Esophagus squamous epithelium (tissue), 5 donors: ENCODE measurements around the gene MRGPRF. TPM values are rescaled to one million over a fixed set of nuclear protein-coding genes. Genes with fewer than 3 reads are reported as not detected.

Experiments
- DNase-seq: peaks from one replicate; lab custom pipeline; 2025; lab: John Stamatoyannopoulos, UW
- H3K27ac ChIP-seq, 4 donors: fragments of 200-600 bp; sonication (generic); one replicate each; pipeline ENCODE4 v1.5.1; 2016 to 2019; ENCODE audit warnings: mild to moderate bottlenecking in 1 of 4
- H3K27me3 ChIP-seq, 4 donors: fragments of 200-600 bp; sonication (generic); 1 replicate in 3 of 4; 2 replicates in 1 of 4; pipeline versions ENCODE4 v1.5.1 to v1.6.0; 2017 to 2021; ENCODE audit warnings: antibody characterized with exemption in 1 of 4
- H3K36me3 ChIP-seq, 3 donors: fragments of 200-600 bp; sonication (generic); one replicate each; pipeline ENCODE4 v1.5.1; 2016 to 2019
- H3K4me1 ChIP-seq, 3 donors: fragments of 200-600 bp; sonication (generic); one replicate each; pipeline ENCODE4 v1.5.1; 2017 to 2019
- H3K4me3 ChIP-seq, 4 donors: fragments of 200-600 bp; sonication (generic); 1 replicate in 3 of 4; 2 replicates in 1 of 4; pipeline ENCODE4 v1.5.1; 2016 to 2019; ENCODE audit warnings: mild to moderate bottlenecking in 2 of 4, moderate library complexity in 1 of 4
- H3K9me3 ChIP-seq, 3 donors: fragments of 200-600 bp; sonication (generic); one replicate each; pipeline ENCODE4 v1.5.1; 2016 to 2019
- POLR2A ChIP-seq, 4 donors: fragments of 450-650 bp; IDR thresholded peaks; one replicate each; pipeline ENCODE4 v1.6.1; 2017; ENCODE audit warnings: antibody characterized with exemption in 4 of 4, mild to moderate bottlenecking in 4 of 4, moderate library complexity in 3 of 4
- WGBS, 2 donors: methylation state at CpG; one replicate each; pipeline ENCODE4 v1.1.5; 2018; 5-methylcytosine and 5-hydroxymethylcytosine counted together
- intact Hi-C: fragments of 100-400 bp; cut with DNase I; formaldehyde crosslinking; loops from one replicate; pipeline ENCODE4 v1.15.0; 2022
- total RNA-seq, 4 donors: library from RNA; depleted of rRNA; stranded (reverse); fragments of >200 nt; gene quantifications; one replicate each; pipeline ENCODE4 v1.1.0, GENCODE V29; 2016
- TF ChIP-seq, protein P1 (sequence below), 6 experiments: fragments of 450-650 bp in 4 of 6; fragments of 200-600 bp in 2 of 6; sonication (generic) in 2 of 6; IDR thresholded peaks; one replicate each; pipeline ENCODE4 v1.5.1; 2016 to 2019; ENCODE audit warnings: antibody characterized with exemption in 6 of 6, mild to moderate bottlenecking in 4 of 6, moderate library complexity in 4 of 6
- donor health status: DM: yes; HTN: yes; CAD: no.

The MRGPRF gene
- total RNA-seq, 4 donors from 2014 or later = 1.3 to 14.3 (median 6.1) TPM

DNA sequence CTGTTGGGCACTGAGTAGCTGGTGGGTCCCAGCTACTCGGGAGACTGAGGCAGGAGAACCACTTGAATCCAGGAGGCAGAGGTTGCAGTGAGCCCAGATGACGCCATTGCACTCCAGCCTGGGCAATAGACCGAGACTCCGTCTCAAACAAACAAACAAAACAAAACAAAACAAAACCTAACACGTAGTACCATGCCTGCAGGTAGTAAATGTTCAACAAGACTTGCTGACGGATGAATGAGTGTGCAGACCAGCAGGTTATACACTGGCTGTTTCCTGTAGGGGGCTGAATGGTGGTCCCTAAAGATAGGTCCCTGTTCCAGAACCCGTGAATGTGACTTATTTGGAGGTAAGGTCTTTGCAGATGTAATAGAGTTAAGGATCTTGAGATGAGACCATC, 19.5 kb downstream of the MRGPRF start:
- WGBS, 2 donors = 45 to 60% methylated on average over 7 of the region's 7 CpGs
- peaks cover 0 to 33% (median 0%) of the 10 kb centered on the region in 4 donors for H3K27me3 ChIP-seq
- intact Hi-C loops = no loop called here
- no peaks in the 10 kb centered on the region for H3K36me3 ChIP-seq
- no peak for TF ChIP-seq POLR2A (IDR thresholded peaks at IDR 0.05)
- TF ChIP-seq, protein P1, sequence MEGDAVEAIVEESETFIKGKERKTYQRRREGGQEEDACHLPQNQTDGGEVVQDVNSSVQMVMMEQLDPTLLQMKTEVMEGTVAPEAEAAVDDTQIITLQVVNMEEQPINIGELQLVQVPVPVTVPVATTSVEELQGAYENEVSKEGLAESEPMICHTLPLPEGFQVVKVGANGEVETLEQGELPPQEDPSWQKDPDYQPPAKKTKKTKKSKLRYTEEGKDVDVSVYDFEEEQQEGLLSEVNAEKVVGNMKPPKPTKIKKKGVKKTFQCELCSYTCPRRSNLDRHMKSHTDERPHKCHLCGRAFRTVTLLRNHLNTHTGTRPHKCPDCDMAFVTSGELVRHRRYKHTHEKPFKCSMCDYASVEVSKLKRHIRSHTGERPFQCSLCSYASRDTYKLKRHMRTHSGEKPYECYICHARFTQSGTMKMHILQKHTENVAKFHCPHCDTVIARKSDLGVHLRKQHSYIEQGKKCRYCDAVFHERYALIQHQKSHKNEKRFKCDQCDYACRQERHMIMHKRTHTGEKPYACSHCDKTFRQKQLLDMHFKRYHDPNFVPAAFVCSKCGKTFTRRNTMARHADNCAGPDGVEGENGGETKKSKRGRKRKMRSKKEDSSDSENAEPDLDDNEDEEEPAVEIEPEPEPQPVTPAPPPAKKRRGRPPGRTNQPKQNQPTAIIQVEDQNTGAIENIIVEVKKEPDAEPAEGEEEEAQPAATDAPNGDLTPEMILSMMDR (IDR thresholded peaks at IDR 0.05) = no peak
- DNase-seq = no peak
- no peak overlapping the region for H3K27ac ChIP-seq
- H3K4me1 ChIP-seq = peaks cover 4 to 10% (median 4%) of the 10 kb centered on the region in 3 donors
- H3K4me3 ChIP-seq = no peak overlapping the region
- no peaks in the 10 kb centered on the region for H3K9me3 ChIP-seq

DNA sequence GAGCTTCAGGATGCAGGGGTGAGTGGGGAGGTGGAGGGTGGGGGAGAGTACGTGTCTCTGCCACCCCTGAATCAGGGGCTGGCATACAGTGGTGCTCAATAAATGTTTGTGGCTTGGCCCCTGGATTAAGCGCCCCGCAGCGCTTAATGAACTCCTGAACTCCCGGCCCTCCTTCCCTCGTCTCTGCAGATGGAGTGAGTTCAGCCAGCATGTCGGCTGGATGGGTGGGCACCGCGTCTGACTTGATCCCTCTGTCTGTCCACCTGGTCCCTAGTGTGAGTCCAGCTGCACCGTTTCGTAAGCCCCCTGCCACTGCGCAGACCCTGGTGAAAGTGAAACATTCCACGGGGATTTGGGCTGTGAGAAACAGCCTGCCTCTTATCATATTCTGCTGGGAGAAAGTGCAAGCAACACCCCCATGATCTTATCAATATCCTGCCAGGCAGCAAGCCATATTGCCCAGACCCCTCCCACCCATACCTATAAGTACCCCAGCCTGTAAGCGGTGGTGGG, 20.2 kb downstream of the MRGPRF start:
- no peak overlapping the region for H3K4me3 ChIP-seq
- 61 to 72% methylated on average over 11 to 12 of the region's 14 CpGs for WGBS, 2 donors
- H3K36me3 ChIP-seq = no peaks in the 10 kb centered on the region
- no peak for DNase-seq
- peaks cover 0 to 33% (median 0%) of the 10 kb centered on the region in 4 donors for H3K27me3 ChIP-seq
- intact Hi-C loops = no loop called here
- H3K9me3 ChIP-seq = no peaks in the 10 kb centered on the region
- peaks cover 0 to 3% (median 0%) of the 10 kb centered on the region in 3 donors for H3K4me1 ChIP-seq
- TF ChIP-seq, protein P1 (IDR thresholded peaks at IDR 0.05) = no peak
- no peak for TF ChIP-seq POLR2A (IDR thresholded peaks at IDR 0.05)
- no peak overlapping the region for H3K27ac ChIP-seq

DNA sequence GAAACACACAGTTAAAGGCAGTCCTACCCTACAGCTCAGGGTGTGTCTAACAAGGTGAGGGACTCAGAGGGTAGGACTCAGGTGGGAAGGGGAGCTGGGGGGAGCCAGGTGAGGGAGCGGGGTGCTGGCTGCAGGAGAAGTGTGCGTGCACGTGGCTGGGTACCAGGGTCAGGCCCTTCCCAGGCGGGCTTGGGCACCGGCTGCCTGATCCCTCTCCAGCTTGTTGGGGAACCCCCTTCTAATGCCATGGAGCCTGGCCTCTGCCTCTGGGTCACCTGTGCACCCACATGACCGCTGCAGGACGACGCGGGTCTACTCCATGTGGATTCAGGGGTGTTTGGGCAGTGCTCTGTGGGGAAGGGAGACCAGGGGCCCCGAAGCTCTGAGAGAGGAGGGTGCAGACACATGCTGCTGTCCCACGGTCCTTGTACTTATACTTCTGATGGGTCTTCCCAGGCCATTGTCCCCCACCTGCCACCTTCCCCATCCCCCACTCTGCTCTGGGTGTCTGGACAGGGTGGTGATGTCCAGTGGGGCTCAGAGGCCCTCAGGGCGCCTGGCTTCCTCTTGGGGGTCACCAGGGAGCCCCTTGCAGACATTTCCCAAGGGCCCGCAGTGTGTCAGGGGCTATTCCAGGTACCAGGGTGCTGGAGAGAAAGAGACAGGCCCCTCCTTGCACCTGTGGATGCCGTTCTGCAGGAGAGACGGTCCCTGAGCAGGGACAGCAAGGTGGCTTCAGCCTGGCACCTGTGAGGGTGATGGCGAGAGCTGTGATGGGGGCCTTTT, 21.9 kb downstream of the MRGPRF start:
- no peak overlapping the region for H3K4me3 ChIP-seq
- WGBS, 2 donors = 80 to 82% methylated on average over 11 to 16 of the region's 16 CpGs
- DNase-seq = no peak

DNA sequence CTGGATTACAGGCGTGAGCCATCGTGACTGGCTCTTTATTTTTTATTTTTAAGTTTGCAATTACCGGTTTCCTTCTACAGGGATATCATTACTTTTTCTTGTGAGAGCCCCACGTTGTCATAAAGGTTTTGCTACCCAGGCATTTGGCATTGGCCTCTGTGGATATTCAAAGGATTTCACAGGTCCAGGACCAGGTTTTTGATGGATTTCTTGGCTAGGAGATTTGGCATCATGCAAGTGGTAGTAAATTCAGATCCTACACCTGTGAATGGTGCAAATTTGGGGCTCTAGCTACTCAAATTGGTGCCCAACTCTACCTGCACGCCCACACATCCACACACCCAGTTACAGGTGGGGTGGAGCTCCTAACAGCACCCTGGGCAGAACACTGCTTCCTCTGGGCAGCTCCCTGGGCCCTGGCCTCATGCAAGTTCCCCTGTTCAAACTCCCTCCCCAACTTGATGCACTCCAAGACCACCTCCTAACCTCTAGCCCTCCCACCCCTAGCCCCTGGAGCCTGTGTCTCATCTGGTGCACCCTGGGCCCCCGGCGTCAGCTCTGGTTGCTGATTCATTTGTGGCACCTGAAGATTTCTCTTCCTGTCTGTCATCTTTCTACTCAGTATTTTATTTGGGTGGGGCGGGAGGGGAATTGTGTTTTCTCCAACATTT, 23.0 kb downstream of the MRGPRF start:
- Histone ChIP-seq H3K4me1 (no peaks in the 10 kb centered on the region), H3K36me3 (no peaks in the 10 kb centered on the region), H3K27me3 (peaks cover 0 to 33% (median 0%) of the 10 kb centered on the region in 4 donors), H3K4me3 (no peak overlapping the region), H3K9me3 (no peaks in the 10 kb centered on the region), H3K27ac (no peak overlapping the region)
- intact Hi-C loops = no loop called here
- WGBS, 2 donors = 73 to 74% methylated on average over 8 of the region's 8 CpGs
- no peak for TF ChIP-seq POLR2A (IDR thresholded peaks at IDR 0.05)
- TF ChIP-seq, protein P1 (IDR thresholded peaks at IDR 0.05) = no peak
- no peak for DNase-seq

More for the DNA sequence above, 21.9 kb downstream of the MRGPRF start:
- Histone ChIP-seq H3K36me3 (no peaks in the 10 kb centered on the region), H3K27ac (no peak overlapping the region), H3K4me1 (no peaks in the 10 kb centered on the region), H3K9me3 (no peaks in the 10 kb centered on the region), H3K27me3 (peaks cover 0 to 33% (median 0%) of the 10 kb centered on the region in 4 donors)
- TF ChIP-seq, protein P1 (IDR thresholded peaks at IDR 0.05) = no peak
- no peak for TF ChIP-seq POLR2A (IDR thresholded peaks at IDR 0.05)
- intact Hi-C loops = no loop called here

DNA sequence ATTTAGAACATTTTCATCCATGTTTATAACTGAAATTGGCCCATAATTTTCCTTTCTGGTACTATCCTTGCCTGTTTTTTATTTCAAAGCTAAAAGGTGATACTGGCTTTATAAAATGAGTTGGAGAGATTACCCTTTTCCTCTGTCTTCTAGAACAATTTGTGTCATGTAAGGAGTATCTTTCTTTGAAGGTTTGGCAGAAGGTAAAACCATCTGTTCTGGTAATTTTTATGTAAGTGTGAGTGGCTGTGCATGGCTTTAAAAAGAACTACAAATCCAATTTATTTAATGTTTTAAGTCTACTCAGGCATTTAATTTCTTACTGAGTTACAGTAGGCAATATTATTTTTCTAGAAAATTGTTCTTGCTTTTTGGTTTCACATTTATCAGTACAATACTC, 24.6 kb downstream of the MRGPRF start:
- H3K36me3 ChIP-seq = no peaks in the 10 kb centered on the region
- TF ChIP-seq, protein P1 (IDR thresholded peaks at IDR 0.05) = no peak
- TF ChIP-seq POLR2A (IDR thresholded peaks at IDR 0.05) = no peak
- peaks cover 0 to 26% (median 0%) of the 10 kb centered on the region in 4 donors for H3K27me3 ChIP-seq
- no peak for DNase-seq
- intact Hi-C loops = no loop called here
- H3K9me3 ChIP-seq = no peaks in the 10 kb centered on the region
- no peak overlapping the region for H3K27ac ChIP-seq
- no peaks in the 10 kb centered on the region for H3K4me1 ChIP-seq
- H3K4me3 ChIP-seq = no peak overlapping the region
